GM23338 (cell line): ENCODE measurements around the gene CHRNB2. TPM values are rescaled to one million over a fixed set of nuclear protein-coding genes. Genes with fewer than 3 reads are reported as not detected.

Experiments used
- ATAC-seq: fragments of 200-7000 bp; cut with Tn5 transposase; 3 replicates; pipeline ENCODE4 v1.9.1; 2020
- DNase-seq: peaks from one replicate; pipeline ENCODE4 v3.0.0-alpha.2; 2015; ENCODE audit warnings: low spot score
- H2AFZ ChIP-seq: fragments of 200-600 bp; sonication (generic); 2 replicates; pipeline ENCODE4 v1.8.0; 2016; ENCODE audit warnings: antibody characterized with exemption, mild to moderate bottlenecking, moderate library complexity
- H3F3A ChIP-seq: fragments of 200-600 bp; sonication (generic); replicated peaks from 2 replicates; pipeline ENCODE4 v1.8.0; 2017; ENCODE audit warnings: antibody characterized with exemption, mixed run types, low read depth
- H3K27ac ChIP-seq: fragments of 200-600 bp; sonication (generic); 2 replicates; pipeline ENCODE4 v1.6.1; 2016; ENCODE audit warnings: low read depth
- H3K27me3 ChIP-seq: fragments of 200-600 bp; sonication (generic); 2 replicates; pipeline ENCODE4 v1.8.0; 2016; ENCODE audit warnings: mild to moderate bottlenecking, mixed run types, moderate library complexity; ENCODE audit not compliant: insufficient read depth
- H3K36me3 ChIP-seq: fragments of 200-600 bp; sonication (generic); 2 replicates; pipeline ENCODE4 v1.8.0; 2016; ENCODE audit warnings: mild to moderate bottlenecking; ENCODE audit not compliant: insufficient read depth
- H3K4me1 ChIP-seq: fragments of 200-600 bp; sonication (generic); 2 replicates; pipeline ENCODE4 v1.8.0; 2016; ENCODE audit warnings: mild to moderate bottlenecking, moderate library complexity; ENCODE audit not compliant: insufficient read depth
- H3K4me2 ChIP-seq: fragments of 200-600 bp; sonication (generic); 2 replicates; pipeline ENCODE4 v1.7.1; 2017; ENCODE audit warnings: mixed run types
- H3K4me3 ChIP-seq: fragments of 200-600 bp; sonication (generic); 2 replicates; pipeline ENCODE4 v1.6.1; 2016; ENCODE audit warnings: mixed run types
- H3K79me2 ChIP-seq: fragments of 200-600 bp; sonication (generic); replicated peaks from 2 replicates; pipeline ENCODE4 v1.8.0; 2017; ENCODE audit warnings: mild to moderate bottlenecking; ENCODE audit not compliant: insufficient read depth
- H3K9me2 ChIP-seq: fragments of 200-600 bp; sonication (generic); 2 replicates; pipeline ENCODE4 v1.8.0; 2017; ENCODE audit not compliant: insufficient read depth
- H4K20me1 ChIP-seq: fragments of 200-600 bp; sonication (generic); replicated peaks from 2 replicates; pipeline ENCODE4 v1.8.0; 2017; ENCODE audit warnings: mild to moderate bottlenecking; ENCODE audit not compliant: insufficient read depth
- H3K27ac Mint-ChIP-seq: 2 replicates; pipeline ENCODE4 v1.8.0; 2020; ENCODE audit warnings: inconsistent platforms, mild to moderate bottlenecking, moderate library complexity, mixed read lengths
- H3K27me3 Mint-ChIP-seq: 3 replicates; pipeline ENCODE4 v1.8.0; 2022; ENCODE audit warnings: low read depth, mild to moderate bottlenecking, moderate library complexity, mixed read lengths, inconsistent platforms; ENCODE audit not compliant: insufficient read depth, poor library complexity
- H3K36me3 Mint-ChIP-seq: 3 replicates; pipeline ENCODE4 v1.8.0; 2021; ENCODE audit warnings: low read depth, mild to moderate bottlenecking, inconsistent platforms, moderate library complexity, mixed read lengths
- H3K4me1 Mint-ChIP-seq: 3 replicates; pipeline ENCODE4 v1.8.0; 2020; ENCODE audit warnings: mild to moderate bottlenecking, inconsistent platforms, mixed read lengths
- H3K4me3 Mint-ChIP-seq: 3 replicates; pipeline ENCODE4 v1.8.0; 2021; ENCODE audit warnings: moderate library complexity, mild to moderate bottlenecking, inconsistent platforms, mixed read lengths
- H3K9me3 Mint-ChIP-seq: 3 replicates; pipeline ENCODE4 v1.8.0; 2020; ENCODE audit warnings: moderate library complexity, mild to moderate bottlenecking, inconsistent platforms, mixed read lengths
- CREB1 ChIP-seq: fragments of 250-450 bp; sonication (Bioruptor Pico); IDR thresholded peaks from 2 replicates; pipeline ENCODE4 v1.5.0; 2020; ENCODE audit warnings: low read depth, mild to moderate bottlenecking, moderate library complexity
- CTCF ChIP-seq, 2 experiments: fragments of 200-600 bp in 1 of 2; sonication (generic) in 1 of 2; conservative IDR thresholded peaks; 2 replicates each; pipeline versions ENCODE4 v1.5.1 to v1.6.1; 2016 to 2017; ENCODE audit warnings: antibody characterized with exemption in 2 of 2, low read depth in 2 of 2, mild to moderate bottlenecking in 2 of 2, moderate library complexity in 1 of 2
- ETS1 ChIP-seq: IDR thresholded peaks from 2 replicates; pipeline ENCODE4 v1.6.1; 2016; ENCODE audit warnings: antibody characterized with exemption
- EZH2 ChIP-seq: fragments of 200-600 bp; sonication (generic); IDR thresholded peaks from one replicate; pipeline ENCODE4 v1.8.0; 2017; ENCODE audit warnings: antibody characterized with exemption, mild to moderate bottlenecking, low read depth; ENCODE audit not compliant: unreplicated experiment
- EZH2phosphoT487 ChIP-seq: fragments of 200-600 bp; sonication (generic); IDR thresholded peaks from one replicate; pipeline ENCODE4 v1.8.1; 2018; ENCODE audit warnings: antibody characterized with exemption; ENCODE audit not compliant: unreplicated experiment
- JUNB ChIP-seq: IDR thresholded peaks from one replicate; pipeline ENCODE4 v1.6.1; 2016; ENCODE audit warnings: antibody characterized with exemption; ENCODE audit not compliant: unreplicated experiment
- NANOG ChIP-seq: IDR thresholded peaks from 2 replicates; pipeline ENCODE4 v1.6.1; 2016; ENCODE audit warnings: antibody characterized with exemption, borderline replicate concordance
- POLR2AphosphoS5 ChIP-seq: IDR thresholded peaks from 2 replicates; pipeline ENCODE4 v1.6.1; 2016; ENCODE audit warnings: antibody characterized with exemption, low read depth
- STAT1 ChIP-seq: IDR thresholded peaks from one replicate; pipeline ENCODE4 v1.6.1; 2016; ENCODE audit warnings: antibody characterized with exemption; ENCODE audit not compliant: unreplicated experiment
- ZNF114 ChIP-seq: fragments of 250-450 bp; sonication (Bioruptor Pico); IDR thresholded peaks from 2 replicates; pipeline ENCODE4 v1.5.0; 2020; ENCODE audit warnings: mild to moderate bottlenecking, moderate library complexity
- ZNF331 ChIP-seq: fragments of 250-450 bp; sonication (Bioruptor Pico); IDR thresholded peaks from 2 replicates; pipeline ENCODE4 v1.5.0; 2020; ENCODE audit warnings: low read depth, mild to moderate bottlenecking, moderate library complexity
- polyA plus RNA-seq: library from polyadenylated mRNA; unstranded; fragments of >200 nt; fragmentation: Nextera tagmentation; extraction: Ambion mirVana; gene quantifications from 2 replicates; pipeline ENCODE4 v1.2.1, GENCODE V29; 2016
- total RNA-seq: library from RNA; depleted of rRNA; stranded (reverse); fragments of >200 nt; shearing (Covaris generic); gene quantifications from 2 replicates; pipeline ENCODE4 v1.2.3, GENCODE V29; 2014
- TF ChIP-seq, protein P1 (sequence below): fragments of 250-450 bp; sonication (Bioruptor Pico); IDR thresholded peaks from 2 replicates; pipeline ENCODE4 v1.5.0; 2020; ENCODE audit warnings: mild to moderate bottlenecking, moderate library complexity
- TF ChIP-seq, protein P2 (sequence below): IDR thresholded peaks from one replicate; pipeline ENCODE4 v1.6.1; 2018; ENCODE audit warnings: antibody characterized with exemption; ENCODE audit not compliant: unreplicated experiment

Gene CHRNB2
- total and polyA plus RNA-seq, 2 experiments from 2014 or later = 0.73 to 3.6 TPM

DNA sequence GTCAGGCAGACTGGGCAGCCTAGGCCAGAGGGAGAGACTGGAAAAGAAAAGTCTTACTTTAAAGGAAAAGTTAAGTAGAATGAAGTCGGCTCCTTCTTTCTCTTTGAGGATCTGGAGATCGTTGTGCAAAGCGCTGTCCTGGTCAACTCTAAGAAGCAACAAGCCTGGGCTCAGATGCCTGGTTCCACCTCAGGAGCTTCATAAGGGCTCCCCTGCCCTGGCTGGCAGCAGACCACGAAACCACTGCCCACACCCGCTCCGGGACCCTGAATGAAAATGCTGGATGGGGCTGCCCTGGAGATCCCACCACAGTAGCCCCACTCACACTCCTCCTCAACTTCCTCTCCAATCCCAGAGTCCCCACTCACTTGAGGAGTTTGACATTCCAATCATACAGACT, 15.5 kb upstream of the CHRNB2 start:
- Mint-ChIP-seq H3K4me1 (peaks cover 13% of the 10 kb centered on the region; the same call in 2 of the 3 replicates), H3K9me3 (no peaks in the 10 kb centered on the region), H3K36me3 (peaks cover 76% of the 10 kb centered on the region), H3K4me3 (no peak overlapping the region), H3K27me3 (no peaks in the 10 kb centered on the region), H3K27ac (no peak overlapping the region)
- Histone ChIP-seq H3K79me2 (peaks cover 15% of the 10 kb centered on the region), H3K4me3 (no peak overlapping the region), H3K27me3 (no peaks in the 10 kb centered on the region), H4K20me1 (peaks cover 45% of the 10 kb centered on the region), H3K9me2 (no peaks in the 10 kb centered on the region), H3K36me3 (peaks cover 58% of the 10 kb centered on the region), H3K4me2 (no peak overlapping the region), H3F3A (peaks cover 7% of the 10 kb centered on the region; the same call in 1 of the 2 replicates), H3K4me1 (peaks cover 9% of the 10 kb centered on the region), H2AFZ (no peak overlapping the region), H3K27ac (no peak overlapping the region)
- TF ChIP-seq EZH2phosphoT487 = no peak
- TF ChIP-seq ZNF114 = no peak
- no peak for TF ChIP-seq POLR2AphosphoS5
- no peak for TF ChIP-seq NANOG
- TF ChIP-seq CREB1 (CRISPR knock-in tag) = no peak
- TF ChIP-seq STAT1 = no peak
- TF ChIP-seq, protein P1, sequence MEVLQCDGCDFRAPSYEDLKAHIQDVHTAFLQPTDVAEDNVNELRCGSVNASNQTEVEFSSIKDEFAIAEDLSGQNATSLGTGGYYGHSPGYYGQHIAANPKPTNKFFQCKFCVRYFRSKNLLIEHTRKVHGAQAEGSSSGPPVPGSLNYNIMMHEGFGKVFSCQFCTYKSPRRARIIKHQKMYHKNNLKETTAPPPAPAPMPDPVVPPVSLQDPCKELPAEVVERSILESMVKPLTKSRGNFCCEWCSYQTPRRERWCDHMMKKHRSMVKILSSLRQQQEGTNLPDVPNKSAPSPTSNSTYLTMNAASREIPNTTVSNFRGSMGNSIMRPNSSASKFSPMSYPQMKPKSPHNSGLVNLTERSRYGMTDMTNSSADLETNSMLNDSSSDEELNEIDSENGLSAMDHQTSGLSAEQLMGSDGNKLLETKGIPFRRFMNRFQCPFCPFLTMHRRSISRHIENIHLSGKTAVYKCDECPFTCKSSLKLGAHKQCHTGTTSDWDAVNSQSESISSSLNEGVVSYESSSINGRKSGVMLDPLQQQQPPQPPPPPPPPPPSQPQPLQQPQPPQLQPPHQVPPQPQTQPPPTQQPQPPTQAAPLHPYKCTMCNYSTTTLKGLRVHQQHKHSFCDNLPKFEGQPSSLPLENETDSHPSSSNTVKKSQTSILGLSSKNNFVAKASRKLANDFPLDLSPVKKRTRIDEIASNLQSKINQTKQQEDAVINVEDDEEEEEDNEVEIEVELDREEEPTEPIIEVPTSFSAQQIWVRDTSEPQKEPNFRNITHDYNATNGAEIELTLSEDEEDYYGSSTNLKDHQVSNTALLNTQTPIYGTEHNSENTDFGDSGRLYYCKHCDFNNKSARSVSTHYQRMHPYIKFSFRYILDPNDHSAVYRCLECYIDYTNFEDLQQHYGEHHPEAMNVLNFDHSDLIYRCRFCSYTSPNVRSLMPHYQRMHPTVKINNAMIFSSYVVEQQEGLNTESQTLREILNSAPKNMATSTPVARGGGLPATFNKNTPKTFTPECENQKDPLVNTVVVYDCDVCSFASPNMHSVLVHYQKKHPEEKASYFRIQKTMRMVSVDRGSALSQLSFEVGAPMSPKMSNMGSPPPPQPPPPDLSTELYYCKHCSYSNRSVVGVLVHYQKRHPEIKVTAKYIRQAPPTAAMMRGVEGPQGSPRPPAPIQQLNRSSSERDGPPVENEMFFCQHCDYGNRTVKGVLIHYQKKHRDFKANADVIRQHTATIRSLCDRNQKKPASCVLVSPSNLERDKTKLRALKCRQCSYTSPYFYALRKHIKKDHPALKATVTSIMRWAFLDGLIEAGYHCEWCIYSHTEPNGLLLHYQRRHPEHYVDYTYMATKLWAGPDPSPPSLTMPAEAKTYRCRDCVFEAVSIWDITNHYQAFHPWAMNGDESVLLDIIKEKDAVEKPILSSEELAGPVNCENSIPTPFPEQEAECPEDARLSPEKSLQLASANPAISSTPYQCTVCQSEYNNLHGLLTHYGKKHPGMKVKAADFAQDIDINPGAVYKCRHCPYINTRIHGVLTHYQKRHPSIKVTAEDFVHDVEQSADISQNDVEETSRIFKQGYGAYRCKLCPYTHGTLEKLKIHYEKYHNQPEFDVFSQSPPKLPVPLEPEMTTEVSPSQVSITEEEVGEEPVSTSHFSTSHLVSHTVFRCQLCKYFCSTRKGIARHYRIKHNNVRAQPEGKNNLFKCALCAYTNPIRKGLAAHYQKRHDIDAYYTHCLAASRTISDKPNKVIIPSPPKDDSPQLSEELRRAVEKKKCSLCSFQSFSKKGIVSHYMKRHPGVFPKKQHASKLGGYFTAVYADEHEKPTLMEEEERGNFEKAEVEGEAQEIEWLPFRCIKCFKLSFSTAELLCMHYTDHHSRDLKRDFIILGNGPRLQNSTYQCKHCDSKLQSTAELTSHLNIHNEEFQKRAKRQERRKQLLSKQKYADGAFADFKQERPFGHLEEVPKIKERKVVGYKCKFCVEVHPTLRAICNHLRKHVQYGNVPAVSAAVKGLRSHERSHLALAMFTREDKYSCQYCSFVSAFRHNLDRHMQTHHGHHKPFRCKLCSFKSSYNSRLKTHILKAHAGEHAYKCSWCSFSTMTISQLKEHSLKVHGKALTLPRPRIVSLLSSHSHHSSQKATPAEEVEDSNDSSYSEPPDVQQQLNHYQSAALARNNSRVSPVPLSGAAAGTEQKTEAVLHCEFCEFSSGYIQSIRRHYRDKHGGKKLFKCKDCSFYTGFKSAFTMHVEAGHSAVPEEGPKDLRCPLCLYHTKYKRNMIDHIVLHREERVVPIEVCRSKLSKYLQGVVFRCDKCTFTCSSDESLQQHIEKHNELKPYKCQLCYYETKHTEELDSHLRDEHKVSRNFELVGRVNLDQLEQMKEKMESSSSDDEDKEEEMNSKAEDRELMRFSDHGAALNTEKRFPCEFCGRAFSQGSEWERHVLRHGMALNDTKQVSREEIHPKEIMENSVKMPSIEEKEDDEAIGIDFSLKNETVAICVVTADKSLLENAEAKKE (CRISPR knock-in tag) = no peak
- no peak for TF ChIP-seq ETS1
- TF ChIP-seq, protein P2, sequence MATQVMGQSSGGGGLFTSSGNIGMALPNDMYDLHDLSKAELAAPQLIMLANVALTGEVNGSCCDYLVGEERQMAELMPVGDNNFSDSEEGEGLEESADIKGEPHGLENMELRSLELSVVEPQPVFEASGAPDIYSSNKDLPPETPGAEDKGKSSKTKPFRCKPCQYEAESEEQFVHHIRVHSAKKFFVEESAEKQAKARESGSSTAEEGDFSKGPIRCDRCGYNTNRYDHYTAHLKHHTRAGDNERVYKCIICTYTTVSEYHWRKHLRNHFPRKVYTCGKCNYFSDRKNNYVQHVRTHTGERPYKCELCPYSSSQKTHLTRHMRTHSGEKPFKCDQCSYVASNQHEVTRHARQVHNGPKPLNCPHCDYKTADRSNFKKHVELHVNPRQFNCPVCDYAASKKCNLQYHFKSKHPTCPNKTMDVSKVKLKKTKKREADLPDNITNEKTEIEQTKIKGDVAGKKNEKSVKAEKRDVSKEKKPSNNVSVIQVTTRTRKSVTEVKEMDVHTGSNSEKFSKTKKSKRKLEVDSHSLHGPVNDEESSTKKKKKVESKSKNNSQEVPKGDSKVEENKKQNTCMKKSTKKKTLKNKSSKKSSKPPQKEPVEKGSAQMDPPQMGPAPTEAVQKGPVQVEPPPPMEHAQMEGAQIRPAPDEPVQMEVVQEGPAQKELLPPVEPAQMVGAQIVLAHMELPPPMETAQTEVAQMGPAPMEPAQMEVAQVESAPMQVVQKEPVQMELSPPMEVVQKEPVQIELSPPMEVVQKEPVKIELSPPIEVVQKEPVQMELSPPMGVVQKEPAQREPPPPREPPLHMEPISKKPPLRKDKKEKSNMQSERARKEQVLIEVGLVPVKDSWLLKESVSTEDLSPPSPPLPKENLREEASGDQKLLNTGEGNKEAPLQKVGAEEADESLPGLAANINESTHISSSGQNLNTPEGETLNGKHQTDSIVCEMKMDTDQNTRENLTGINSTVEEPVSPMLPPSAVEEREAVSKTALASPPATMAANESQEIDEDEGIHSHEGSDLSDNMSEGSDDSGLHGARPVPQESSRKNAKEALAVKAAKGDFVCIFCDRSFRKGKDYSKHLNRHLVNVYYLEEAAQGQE = no peak
- TF ChIP-seq CTCF (conservative IDR thresholded peaks at IDR 0.05; ENCODE audit: low read depth in 2 of 2) = no peak
- no peak for TF ChIP-seq EZH2
- TF ChIP-seq ZNF331 (CRISPR knock-in tag) = no peak
- TF ChIP-seq JUNB = no peak
- no peak for ATAC-seq
- no peak for DNase-seq
